HEK293 (cell line): ENCODE results near the gene KIR3DL3.
"Not testable (repeated sequence)": the region's sequence is repeated elsewhere in the genome, so short reads cannot be mapped to it uniquely, and the experiment has no call there.

Experiments used
- CTCF ChIA-PET: fragments of 350-600 bp; formaldehyde crosslinking; extraction: SDS; loops from one replicate; lab custom pipeline; 2021; ENCODE audit warnings: antibody characterized with exemption; lab: Yijun Ruan, JAX
- POLR2A ChIA-PET: fragments of 300-600 bp; formaldehyde crosslinking; extraction: SDS; loops from one replicate; lab custom pipeline; 2020; ENCODE audit warnings: antibody characterized with exemption, inconsistent platforms; lab: Yijun Ruan, JAX
- H3K27ac ChIP-seq: fragments of 200-500 bp; sonication (Bioruptor generic); 2 replicates; pipeline ENCODE4 v1.5.1; 2014; ENCODE audit warnings: low read depth, low read length, control low read depth, inconsistent platforms; ENCODE audit errors: extremely low read depth
- H3K36me3 ChIP-seq, 2 experiments: fragments of 200-500 bp in 1 of 2; sonication (Bioruptor generic) in 1 of 2; 1 replicate in 1 of 2; 2 replicates in 1 of 2; pipeline ENCODE4 v1.5.1; 2014 to 2017; ENCODE audit warnings: inconsistent platforms in 2 of 2, low read length in 2 of 2; ENCODE audit not compliant: control insufficient read depth in 2 of 2, insufficient read depth in 1 of 2
- H3K4me1 ChIP-seq: fragments of 200-500 bp; sonication (Bioruptor generic); 2 replicates; pipeline ENCODE4 v1.5.1; 2014; ENCODE audit warnings: mild to moderate bottlenecking, low read length, inconsistent platforms; ENCODE audit not compliant: control insufficient read depth, insufficient read depth
- H3K4me3 ChIP-seq: 2 replicates; pipeline ENCODE4 v1.5.1; 2011; ENCODE audit warnings: low read depth, mild to moderate bottlenecking, control low read depth, low read length, moderate library complexity
- H3K9me3 ChIP-seq: fragments of 200-500 bp; sonication (Bioruptor generic); 2 replicates; pipeline ENCODE4 v1.5.1; 2014; ENCODE audit warnings: low read depth, low read length, inconsistent platforms; ENCODE audit not compliant: control insufficient read depth, insufficient read depth
- HOXD13 ChIP-seq: sonication (generic); formaldehyde crosslinking; IDR thresholded peaks from 2 replicates; pipeline ENCODE4 v1.8.0; 2022; ENCODE audit warnings: missing genetic modification reagents, borderline replicate concordance

The KIR3DL3 gene

GRCh38 chr19:54769646-54770045 is 45.4 kb downstream of the KIR3DL3 start, which contains the start of gene KIR2DL1:
Gene KIR2DL1 (plus strand): TSS chr19:54769793. CDS start chr19:54769851, 58 bp downstream.
- H3K9me3 ChIP-seq, H3K4me1 ChIP-seq, POLR2A ChIA-PET, CTCF ChIA-PET, H3K27ac ChIP-seq, H3K36me3 ChIP-seq, H3K4me3 ChIP-seq: not testable (repeated sequence)

GRCh38 chr19:54770511-54770910 is 46.3 kb downstream of the KIR3DL3 start:
- H3K27ac ChIP-seq, CTCF ChIA-PET, H3K4me3 ChIP-seq, H3K4me1 ChIP-seq, H3K36me3 ChIP-seq, POLR2A ChIA-PET, H3K9me3 ChIP-seq: not testable (repeated sequence)

GRCh38 chr19:54771018-54771960 is 47.0 kb downstream of the KIR3DL3 start:
- TF ChIP-seq HOXD13, result 0 out of 2 replicates have a peak, but pooled peaks have one; percentile 32
- H3K4me1 ChIP-seq, H3K4me3 ChIP-seq, POLR2A ChIA-PET, H3K36me3 ChIP-seq, H3K27ac ChIP-seq, H3K9me3 ChIP-seq: not testable (repeated sequence)
- CTCF ChIA-PET, result interaction anchor here (1.5 kb wide), 1 partner anchor 97 kb away, joined by 3 read pairs; no protein-coding TSS in a partner anchor

DNA sequence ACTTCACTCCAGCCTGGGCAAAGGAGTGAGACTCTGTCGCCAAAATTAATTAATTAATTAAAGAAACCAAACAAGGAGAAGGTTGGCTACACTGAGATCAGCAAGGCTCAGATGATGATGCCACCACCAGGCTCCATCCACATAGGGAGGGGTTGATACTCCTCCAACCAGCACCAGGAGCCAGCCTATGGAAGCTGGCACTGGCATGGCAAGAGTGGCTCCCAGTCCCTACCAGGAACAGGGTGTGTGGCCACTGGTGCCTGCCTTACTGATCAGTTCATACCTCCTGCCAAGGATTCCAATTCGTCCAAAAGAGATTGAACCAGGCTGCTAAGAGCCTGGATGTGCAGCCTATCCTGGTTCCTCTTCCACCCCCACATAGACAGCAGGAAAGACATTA is 48.4 kb downstream of the KIR3DL3 start:
- H3K9me3 ChIP-seq, H3K4me3 ChIP-seq, H3K4me1 ChIP-seq, POLR2A ChIA-PET, H3K36me3 ChIP-seq, H3K27ac ChIP-seq: not testable (repeated sequence)
- CTCF ChIA-PET, result interaction anchor here (1.5 kb wide), 1 partner anchor 98 kb away, joined by 3 read pairs; no protein-coding TSS in a partner anchor

- H3K4me3 ChIP-seq, H3K27ac ChIP-seq, H3K9me3 ChIP-seq, H3K4me1 ChIP-seq, POLR2A ChIA-PET, H3K36me3 ChIP-seq: not testable (repeated sequence)
- CTCF ChIA-PET, result interaction anchor here (0.6 kb wide), 2 partner anchors 18 to 102 kb away, joined by 3 read pairs; no protein-coding TSS in a partner anchor
Observed at GRCh38 chr19:54775095-54775815, 51.0 kb downstream of the KIR3DL3 start.

DNA sequence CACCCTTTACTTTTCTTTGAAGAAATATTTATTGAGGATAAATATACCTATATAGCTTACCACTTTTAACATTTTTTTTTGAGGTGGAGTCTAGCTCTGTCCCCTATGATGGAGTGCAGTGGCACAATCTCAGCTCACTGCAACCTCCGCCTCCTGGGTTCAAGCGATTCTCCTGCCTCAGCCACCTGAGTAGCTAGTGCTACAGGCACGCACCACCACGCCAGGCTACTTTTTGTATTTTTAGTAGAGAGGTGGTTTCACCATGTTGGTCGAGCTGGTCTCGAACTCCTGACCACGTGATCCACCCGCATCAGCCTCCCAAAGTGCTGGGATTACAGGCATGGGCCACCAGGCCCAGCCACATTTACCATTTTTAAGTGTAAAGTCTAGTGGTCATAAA is 51.6 kb downstream of the KIR3DL3 start:
- CTCF ChIA-PET, H3K4me1 ChIP-seq: not testable (repeated sequence)

DNA sequence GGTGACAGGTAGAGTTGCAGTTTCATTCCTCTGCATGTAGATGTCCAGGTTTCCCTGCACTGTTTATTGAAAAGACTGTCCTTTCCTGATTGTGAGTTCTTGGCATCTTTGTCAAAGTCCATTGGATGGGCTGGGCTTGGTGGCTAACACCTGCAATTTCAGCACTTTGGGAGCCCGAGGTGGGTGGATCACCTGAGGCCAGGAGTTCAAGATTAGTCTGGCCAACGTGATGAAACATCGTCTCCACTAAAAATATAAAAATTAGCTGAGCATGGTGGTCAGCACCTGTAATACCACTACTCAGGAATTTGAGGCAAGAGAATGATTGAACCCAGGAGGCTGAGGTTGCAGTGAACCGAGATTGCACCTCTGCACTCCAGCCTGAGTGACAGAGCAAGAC is 53.6 kb downstream of the KIR3DL3 start:
- CTCF ChIA-PET, H3K27ac ChIP-seq, POLR2A ChIA-PET, H3K36me3 ChIP-seq, H3K4me1 ChIP-seq, H3K4me3 ChIP-seq, H3K9me3 ChIP-seq: not testable (repeated sequence)

More for the DNA sequence above, 51.6 kb downstream of the KIR3DL3 start:
- H3K9me3 ChIP-seq, POLR2A ChIA-PET, H3K27ac ChIP-seq, H3K36me3 ChIP-seq, H3K4me3 ChIP-seq: not testable (repeated sequence)

GRCh38 chr19:54778896-54779295 is 54.7 kb downstream of the KIR3DL3 start:
- CTCF ChIA-PET, H3K9me3 ChIP-seq, H3K27ac ChIP-seq, H3K36me3 ChIP-seq, H3K4me1 ChIP-seq, H3K4me3 ChIP-seq, POLR2A ChIA-PET: not testable (repeated sequence)

DNA sequence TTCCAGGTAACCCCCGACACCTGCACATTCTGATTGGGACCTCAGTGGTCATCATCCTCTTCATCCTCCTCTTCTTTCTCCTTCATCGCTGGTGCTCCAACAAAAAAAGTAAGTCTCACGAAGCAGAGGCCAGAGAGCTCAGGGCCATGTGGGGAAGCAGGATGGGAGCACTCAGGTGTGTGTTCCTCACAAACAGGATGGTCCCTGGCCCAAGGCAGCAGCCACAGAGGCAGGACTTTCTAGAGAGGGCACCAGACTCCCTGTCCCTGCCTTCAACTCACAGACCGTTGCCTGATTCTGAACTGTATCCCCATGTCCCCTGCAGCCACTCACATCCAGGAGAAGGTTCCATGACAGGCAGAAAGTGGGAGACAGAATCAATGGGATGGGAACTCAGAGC is 58.7 kb downstream of the KIR3DL3 start:
- H3K4me3 ChIP-seq, CTCF ChIA-PET, H3K9me3 ChIP-seq, H3K36me3 ChIP-seq, H3K4me1 ChIP-seq, H3K27ac ChIP-seq, POLR2A ChIA-PET: not testable (repeated sequence)
